HL-60/S4 (cell line): Measurements from ENCODE around the gene SYT17.

Experiments used
- in situ Hi-C: fragments of 300-500 bp; cut with MboI; formaldehyde crosslinking; loops from 2 replicates; pipeline ENCODE4 v1.14.3; 2022; ENCODE audit warnings: low sequenced_read_pairs

Gene SYT17, protein sequence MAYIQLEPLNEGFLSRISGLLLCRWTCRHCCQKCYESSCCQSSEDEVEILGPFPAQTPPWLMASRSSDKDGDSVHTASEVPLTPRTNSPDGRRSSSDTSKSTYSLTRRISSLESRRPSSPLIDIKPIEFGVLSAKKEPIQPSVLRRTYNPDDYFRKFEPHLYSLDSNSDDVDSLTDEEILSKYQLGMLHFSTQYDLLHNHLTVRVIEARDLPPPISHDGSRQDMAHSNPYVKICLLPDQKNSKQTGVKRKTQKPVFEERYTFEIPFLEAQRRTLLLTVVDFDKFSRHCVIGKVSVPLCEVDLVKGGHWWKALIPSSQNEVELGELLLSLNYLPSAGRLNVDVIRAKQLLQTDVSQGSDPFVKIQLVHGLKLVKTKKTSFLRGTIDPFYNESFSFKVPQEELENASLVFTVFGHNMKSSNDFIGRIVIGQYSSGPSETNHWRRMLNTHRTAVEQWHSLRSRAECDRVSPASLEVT

DNA sequence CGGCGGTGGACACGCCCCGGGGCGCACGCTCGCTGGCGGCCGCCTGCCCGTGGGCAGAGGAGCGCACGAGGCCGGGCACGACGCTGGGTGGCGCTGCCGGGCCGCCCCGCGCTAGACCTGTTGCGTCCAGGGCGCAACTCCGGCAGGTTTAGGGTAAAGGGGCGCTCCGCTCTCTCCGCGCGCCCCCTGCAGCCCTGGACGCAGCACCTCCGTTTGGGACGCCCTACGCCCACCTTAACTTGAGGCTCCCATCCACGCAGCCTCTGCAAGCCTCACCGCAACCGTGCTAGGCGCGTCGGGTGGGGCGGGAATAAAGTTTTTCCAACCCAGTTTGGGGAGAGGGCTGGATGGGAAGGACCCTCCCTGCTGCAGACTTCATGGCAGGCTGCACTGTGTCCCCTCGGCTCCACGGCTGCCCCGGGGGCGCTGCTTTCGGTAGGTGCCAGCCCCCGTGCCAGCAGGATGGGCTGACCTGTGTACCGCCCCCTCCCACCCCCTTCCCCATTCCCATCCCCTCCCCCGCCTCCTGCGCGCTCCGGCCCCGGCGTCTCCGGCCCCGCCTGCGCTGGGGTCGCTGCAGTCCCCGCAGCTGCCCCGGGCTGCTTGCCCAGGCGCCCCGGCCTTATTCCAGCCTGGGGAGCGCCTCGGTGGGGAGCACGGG is at the start of gene SYT17:
SYT17 (plus strand) TSS at position 531 of the 661 bp plus-strand sequence. CDS start 407 bp downstream, outside the sequence.
- in situ Hi-C loops = no loop called here

DNA sequence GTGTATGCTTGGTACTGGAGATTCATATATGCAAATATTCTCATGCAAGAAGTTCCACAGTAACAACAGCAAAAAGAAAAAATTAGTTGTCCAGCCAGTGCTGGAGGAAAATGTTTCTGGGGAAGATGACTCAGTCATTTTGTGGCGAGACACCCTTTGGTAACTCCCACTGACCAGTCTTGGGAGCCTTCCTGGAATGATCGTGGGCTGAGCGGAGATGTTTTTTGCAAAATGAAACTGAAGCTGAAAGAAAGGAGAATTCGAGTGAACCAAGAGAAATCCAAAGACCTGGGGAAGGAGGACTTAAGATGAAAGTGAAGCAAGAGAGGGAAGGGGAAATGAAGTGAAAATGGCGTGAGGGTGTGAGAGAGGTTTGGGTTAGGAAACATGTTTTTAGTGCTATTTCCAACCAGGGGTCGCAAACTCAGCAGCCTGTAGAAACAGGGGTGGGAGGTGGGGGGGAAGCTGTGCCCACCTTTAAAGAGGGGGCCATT is 49.1 kb upstream of the SYT17 start:
- in situ Hi-C loops = no loop called here

DNA sequence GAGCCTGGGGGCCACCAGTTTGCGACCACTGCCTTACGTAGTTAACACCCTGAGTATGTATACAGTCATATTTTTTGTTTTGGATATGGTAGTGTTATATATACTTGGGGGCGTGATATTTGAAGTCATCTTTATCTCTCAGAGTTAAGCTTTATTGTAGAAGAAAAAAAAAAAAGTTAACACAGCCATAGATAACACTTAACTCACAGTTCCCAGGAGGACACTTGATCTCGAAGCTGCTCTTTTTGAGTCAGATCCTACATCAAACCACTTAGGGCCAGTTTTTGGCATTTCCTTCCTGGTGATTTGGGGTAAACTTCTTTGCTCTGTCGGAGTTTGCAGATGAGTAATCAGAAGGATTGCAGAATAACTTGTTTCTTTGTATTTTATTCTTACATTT is 48.5 kb upstream of the SYT17 start:
- in situ Hi-C loops = no loop called here

DNA sequence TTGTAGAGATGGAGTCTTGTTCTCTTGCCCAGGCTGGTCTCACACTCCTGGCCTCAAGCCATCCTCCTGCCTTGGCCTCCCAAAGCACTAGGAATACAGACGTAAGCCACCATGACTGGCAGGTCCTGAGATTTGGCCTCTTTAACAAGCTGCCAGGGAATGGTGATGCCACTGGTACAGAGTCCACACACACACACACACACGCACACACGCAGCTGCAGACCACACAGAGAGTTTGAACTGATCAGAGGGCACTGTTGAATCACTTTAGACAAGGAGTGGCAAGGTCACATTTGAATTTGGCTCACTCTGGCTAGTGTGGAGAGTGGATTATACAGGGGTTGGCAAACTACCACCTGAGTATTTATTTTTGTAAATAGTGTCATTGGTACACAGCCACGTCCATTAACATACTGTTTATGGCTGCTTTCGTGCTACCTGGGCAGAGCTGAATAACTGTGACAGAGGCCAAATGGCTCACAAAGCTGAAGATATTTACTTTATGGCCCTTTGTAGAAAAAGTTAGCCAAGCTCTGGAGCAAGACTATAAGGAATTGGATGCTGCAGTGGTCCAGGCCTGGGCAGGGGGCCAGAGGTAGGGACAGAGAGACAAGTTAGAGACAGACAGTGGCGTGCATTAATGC is 44.4 kb upstream of the SYT17 start:
- in situ Hi-C loops = no loop called here

DNA sequence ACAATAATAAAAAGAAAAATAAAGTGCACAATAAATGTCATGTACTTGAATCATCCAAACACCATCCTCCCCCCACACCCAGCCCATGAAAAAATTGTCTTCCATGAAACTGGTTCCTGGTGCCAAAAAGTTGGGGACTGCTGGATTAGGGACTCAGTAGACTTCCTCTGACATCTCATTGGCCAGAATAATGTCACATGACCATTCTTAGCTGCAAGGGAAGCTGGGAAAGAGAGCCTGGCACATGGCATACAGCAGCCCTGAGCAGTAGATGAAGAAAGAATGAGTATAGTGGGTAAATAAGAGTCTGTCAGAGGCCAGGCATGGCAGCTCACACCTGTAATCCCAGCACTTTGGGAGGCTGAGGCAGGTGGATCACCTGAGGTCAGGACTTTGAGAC is 41.7 kb upstream of the SYT17 start:
- in situ Hi-C loops = no loop called here

DNA sequence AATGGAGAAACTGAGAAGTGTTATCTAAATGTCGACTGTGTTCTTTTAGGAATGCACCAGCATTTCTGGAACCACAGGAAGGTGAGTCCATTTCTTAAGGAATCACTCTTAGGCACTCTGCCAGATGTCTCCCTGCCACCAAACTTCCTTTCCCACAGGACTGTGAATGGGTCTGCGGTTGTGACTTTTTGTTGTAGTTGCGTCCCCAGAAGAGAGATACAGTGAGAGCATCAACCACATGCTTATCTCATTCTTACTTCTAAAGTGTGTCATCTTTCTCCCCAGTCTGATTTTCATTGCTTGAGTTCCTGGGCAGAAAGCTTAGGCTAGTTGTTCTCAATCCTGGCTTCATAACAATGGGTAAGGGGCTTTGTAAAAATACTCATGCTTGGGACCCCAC is 40.8 kb upstream of the SYT17 start:
- in situ Hi-C loops = no loop called here

DNA sequence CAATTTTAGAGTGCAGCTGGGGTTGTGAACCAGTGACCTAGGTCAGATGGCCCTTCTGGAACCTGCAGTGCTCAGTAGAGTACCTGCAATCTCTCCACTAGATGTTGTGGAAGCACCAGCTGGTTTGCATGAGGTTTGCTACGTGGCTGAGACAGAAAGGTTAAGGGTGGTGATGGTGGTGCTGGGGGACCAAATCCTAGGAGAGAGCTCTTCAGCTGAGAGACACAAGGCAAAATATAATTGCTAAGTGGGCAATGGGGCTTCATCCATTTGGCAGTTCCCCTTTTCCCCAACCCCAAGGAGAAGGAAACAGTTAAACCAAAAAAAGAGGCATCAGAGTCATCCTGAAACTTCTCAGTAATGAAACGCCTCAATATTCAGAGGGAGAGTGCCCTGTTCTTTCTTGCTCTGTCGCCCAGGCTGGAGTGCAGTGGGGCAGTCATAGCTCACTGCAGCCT is 40.3 kb upstream of the SYT17 start:
- in situ Hi-C loops = no loop called here

DNA sequence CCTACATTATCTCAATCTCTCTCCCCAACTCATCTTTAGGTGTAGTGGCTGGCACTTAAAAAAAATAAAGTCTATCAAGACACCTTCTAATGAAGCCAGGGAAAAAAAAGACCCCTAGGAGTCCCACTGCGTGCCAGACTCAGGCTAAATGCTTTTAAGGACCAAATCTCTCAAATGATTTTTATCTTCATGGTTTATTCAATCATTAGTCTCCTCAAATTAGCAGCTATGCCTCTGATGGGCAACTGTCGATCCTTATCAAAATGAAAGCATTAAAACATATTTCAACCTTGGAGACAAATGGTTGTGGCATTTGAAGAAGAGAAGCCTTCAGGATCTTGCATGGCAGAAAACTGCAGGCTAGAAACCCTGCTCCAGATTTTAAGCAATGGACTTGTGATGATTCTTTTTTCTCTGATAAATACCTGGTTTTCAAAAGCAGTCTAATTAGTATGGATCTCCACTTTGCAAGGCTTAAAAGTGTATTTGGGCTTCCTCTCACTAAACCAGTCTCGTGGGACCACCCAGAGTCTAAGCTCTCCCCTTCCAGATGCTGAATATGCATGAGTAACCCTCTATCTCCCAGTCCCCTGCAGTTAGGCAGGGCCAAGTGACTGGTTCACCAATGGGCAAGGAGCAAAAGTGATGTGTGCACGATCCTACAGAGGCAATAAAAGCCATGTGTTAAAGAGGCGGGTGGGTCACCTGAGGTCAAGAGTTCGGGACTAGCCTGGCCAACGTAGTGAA is 39.4 kb upstream of the SYT17 start:
- in situ Hi-C loops = no loop called here

DNA sequence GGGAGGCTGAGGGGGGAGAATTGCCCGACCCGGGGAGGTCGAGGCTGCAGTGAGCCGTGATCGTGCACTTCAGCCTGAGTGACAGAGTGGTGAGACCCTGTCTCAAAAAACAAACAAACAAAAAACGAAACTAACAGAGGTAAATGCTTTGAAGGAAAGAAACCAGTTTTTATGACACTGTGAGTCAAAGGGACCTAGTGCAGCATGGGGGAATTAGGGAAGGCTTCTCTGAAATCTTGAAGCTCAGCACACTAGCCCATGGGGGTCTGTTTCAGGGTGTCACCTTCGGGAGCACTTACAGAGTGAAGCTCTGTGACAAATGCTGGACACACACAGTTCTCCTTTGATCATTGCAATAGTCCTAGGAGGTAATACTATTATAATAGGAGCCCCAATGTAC is 37.7 kb upstream of the SYT17 start:
- in situ Hi-C loops = no loop called here

DNA sequence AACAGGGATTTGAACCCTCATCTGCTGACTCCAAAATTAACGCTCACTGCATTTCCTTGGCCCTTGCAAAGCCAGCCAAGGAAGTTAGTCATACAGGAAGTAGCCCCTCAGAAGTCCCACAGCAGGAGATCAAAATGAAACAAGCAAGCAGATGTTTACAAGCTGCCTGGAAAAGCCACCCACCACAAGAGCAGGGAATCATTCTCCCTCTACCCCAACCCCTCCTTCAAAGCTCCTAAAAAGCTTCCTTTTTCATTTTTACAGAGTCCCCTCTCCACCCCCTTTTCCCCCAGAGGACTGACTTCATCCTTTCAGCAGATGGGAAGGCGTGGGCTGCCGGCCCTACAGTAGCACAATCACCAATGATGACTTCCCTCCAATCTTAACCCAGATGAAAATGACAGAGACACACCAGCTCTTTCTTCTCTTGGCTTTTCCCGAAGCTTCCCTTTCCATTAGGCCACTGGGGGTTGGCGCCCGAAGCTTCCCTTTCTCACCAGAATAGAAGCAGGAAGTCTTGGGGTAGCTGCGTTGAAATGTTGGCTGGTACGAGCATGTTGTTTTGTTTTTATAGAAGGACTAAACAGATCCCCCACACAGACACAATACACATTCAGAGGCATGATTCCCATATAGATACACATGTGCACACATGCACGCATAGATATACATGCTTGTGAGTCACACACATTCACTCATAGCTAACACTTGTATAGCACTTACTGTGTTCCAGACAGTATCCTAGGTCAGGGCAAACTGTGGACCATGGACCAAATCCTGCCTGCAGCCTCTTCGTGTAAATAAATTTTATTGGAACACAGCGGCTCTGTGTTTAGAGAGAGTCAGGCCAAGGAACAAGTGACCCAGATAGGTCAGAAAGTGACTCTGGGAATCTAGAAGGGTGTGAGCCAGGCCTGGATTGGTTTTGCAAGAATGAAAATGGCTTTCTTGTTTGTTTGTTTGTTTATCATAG is 36.9 kb upstream of the SYT17 start:
- in situ Hi-C loops = no loop called here

DNA sequence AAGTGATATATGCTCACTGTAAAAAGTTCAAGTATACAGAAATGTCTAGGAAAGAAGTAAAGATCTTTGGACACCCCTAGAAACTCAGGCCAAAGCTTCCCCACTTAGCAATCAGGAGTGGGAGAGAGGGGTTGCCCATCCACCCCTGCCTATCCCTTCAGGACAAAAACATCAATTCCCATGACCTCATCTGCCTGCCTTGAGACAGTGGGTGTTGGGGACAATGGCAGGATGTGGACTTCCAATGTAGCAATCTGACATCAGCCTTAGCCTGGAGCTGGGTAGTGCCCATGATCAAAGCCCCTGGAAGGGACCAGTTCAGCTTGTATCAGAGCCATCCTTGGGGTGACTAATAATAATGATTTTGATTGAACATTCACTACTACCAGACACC is 36.2 kb upstream of the SYT17 start:
- in situ Hi-C loops = no loop called here

DNA sequence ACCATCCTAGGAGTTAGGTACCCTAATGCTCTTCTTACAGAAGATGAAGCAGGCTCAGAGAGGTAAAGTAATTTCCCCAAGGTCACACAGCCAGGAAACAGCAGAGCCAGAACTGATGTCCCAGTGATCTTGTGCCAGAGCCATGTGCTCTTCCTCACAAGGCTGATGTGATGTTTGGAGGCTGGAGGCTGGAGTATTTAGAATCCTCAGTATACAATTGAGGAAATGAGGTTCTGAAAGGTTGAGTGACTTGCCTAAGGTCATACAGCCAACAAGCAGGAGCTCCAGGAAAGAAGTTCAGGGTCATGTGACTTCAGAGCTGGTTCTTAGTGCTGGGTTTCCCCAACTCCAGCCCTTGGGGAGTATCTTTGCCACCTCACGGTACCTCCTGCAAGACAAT is 35.8 kb upstream of the SYT17 start:
- in situ Hi-C loops = no loop called here

DNA sequence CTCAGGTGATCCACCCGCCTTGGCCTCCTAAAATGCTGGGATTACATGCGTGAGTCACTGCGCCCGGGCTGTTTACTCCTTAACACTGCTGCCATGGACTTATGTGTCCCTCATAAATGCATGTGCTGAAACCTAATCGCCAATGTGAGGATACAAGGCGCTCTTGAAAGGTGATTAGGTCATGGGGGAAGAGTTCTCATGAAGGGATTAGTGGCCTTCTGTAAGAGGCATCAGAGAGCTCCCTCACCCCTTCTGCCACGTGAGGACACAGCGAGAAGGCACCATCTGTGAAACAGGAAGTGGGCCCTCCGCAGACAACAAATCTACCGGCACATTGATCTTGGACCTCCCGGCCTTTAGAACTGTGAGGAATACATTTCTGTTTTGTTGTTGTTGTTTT is 35.1 kb upstream of the SYT17 start:
- in situ Hi-C loops = no loop called here

DNA sequence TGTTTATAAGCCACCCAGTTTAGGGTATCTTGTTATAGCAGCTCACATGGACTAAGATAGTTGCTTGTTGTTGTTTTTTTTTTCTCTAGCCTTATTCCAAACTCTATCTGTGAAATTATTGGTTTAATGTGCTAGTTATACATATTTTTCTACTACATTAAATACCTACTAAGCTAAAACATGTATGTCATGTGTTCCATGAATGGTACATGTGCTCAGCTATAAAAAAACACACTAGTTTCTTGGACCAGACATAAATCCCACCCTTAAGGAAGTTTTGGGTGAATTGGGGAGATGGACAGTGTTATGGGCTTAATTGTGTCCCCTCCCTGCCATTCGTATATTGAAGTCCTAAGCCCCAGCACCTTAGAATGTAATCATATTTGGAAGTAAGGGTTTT is 34.4 kb upstream of the SYT17 start:
- in situ Hi-C loops = no loop called here

DNA sequence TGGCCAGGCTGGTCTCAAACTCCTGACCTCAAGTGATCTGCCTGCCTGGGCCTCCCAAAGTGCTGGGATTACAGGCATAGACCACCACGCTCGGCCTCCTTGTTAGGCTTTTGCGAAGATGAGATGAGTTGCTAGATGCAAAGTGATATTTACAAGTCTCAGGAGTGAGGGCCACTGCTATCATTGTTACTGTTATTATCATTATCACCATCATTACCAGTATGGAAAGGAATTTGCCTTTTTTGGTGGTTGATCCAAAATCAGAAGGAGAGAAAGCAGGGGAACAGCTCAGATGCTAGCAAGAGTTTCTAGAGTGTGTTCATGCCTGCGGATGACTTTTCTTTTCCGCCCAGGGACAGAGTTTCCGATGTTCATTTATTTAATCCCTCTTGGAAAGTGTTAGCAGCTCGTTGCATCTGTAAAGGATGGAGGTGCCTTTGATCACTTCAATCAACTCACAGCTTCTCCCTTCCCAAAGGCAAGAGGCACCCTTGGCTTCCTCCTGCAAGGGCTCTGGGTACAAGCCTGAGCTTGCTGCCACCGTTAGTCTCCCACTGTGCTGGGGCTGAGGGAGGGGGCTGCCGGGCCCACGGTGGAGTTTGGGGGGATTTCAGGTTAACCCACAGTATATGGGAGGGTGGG is 32.7 kb upstream of the SYT17 start:
- in situ Hi-C loops = no loop called here

DNA sequence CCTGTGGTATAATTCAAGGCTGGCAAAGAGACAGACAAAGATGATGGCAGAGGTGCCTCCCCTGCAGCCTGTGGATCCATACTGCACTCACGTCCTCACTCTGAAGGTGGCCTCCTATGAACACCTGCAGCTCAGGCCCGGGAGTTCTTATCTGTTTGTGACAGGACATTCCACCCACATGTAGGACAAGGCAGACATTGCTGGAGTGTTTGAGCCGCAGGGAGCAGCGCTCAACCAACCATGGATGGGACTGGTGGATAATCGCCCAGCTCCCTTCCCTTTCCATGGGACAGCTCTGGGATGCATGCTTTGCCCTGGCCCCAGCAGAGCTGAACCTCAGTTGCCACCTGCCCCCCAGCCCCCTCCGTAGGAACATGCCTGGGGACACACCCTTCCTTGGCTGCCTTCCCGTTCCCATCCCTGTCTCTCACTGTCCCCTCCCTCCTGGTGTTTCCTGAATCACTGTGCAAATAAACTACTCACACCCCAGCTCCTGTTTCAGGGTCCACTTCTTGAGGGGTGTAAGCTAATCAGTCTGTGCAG is 32.1 kb upstream of the SYT17 start:
- in situ Hi-C loops = no loop called here

DNA sequence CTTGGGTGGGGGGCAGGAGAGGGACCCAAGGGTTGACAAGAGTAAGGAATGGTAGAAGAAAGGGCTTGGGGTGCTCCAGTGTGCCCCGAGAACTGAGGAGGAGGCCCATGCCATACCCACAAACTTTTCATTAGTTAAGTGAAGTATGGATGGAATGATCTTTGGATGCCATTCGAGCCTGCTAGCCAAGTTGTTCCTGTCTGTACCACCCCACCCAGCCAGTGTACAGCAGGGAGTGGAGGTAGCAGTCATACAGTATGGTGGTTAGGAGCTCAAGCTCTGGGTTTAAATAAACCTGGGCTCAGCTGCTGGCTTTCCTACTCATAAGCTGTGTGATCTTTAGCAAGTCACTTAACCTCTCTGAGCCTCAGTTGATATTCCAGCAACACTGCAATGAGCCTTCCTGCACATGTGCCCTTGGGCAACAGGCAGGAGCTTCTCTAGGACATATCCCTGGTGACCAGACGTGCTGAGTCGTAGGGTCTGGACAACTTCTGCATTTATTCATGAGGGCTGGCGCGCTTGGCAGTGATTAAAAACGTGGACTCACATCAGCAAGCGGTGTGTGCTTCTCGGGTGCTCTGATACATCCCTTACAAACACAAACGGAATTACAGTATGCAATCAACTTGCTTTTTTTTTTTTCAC is 31.4 kb upstream of the SYT17 start:
- in situ Hi-C loops = no loop called here
